ENCODE data around the gene KRT73. TPM values are rescaled to one million over a fixed set of nuclear protein-coding genes. Genes with fewer than 3 reads are reported as not detected.

Gene KRT73
- total RNA-seq, 1 donor from 2014 or later: not detected

DNA sequence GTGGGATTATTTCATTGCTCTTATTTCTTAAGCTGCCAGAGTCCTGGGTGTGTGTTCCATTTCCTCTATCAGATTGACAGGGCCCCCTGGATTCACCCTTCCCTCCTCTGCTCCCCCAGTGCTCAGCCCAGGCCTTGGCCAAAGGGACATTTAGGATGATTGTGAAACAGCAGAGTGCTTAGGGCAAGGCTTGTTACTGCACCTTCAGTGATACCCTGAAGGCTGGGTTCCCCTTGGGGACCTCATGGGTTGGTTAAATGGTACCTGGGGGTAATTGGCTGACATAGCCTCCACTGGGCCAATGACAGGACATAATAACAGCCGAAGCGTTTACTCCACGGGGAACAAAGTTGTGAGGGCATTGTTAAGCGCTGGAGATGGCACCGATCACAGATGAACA is 15.8 kb downstream of the KRT73 start:
- Mint-ChIP-seq H3K4me1 (ENCODE audit: low read depth) (no peaks in the 10 kb centered on the region), H3K27ac (ENCODE audit: unreplicated experiment) (no peak overlapping the region), H3K36me3 (ENCODE audit: low read depth) (no peaks in the 10 kb centered on the region), H3K27me3 (ENCODE audit: low read depth) (peaks cover 60% of the 10 kb centered on the region), H3K4me3 (ENCODE audit: unreplicated experiment) (no peak overlapping the region), H3K9me3 (ENCODE audit: low read depth) (no peaks in the 10 kb centered on the region)
- no peak for DNase-seq (ENCODE audit: low spot score)
- TF ChIP-seq, protein P1, sequence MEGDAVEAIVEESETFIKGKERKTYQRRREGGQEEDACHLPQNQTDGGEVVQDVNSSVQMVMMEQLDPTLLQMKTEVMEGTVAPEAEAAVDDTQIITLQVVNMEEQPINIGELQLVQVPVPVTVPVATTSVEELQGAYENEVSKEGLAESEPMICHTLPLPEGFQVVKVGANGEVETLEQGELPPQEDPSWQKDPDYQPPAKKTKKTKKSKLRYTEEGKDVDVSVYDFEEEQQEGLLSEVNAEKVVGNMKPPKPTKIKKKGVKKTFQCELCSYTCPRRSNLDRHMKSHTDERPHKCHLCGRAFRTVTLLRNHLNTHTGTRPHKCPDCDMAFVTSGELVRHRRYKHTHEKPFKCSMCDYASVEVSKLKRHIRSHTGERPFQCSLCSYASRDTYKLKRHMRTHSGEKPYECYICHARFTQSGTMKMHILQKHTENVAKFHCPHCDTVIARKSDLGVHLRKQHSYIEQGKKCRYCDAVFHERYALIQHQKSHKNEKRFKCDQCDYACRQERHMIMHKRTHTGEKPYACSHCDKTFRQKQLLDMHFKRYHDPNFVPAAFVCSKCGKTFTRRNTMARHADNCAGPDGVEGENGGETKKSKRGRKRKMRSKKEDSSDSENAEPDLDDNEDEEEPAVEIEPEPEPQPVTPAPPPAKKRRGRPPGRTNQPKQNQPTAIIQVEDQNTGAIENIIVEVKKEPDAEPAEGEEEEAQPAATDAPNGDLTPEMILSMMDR (IDR thresholded peaks at IDR 0.05): no peak

DNA sequence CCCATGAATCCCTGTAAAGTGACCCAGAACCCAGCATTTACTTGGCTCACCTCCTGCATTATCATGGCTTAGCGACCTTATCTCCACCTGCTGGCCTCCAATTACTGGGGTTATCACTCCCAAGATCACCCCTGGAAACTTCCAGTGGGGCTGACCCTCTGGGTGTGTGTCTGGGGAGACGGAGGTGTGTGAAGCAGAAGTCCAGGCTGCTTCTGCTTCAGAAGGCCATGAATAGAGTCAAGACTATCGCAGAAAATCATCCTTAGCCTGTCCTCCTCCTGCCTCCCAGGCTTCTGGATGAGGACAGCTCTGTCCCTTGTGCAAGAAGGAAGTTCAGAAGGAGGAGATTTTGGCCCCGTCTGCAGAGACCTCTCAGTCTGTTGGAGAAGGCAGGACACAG is 16.7 kb downstream of the KRT73 start:
- DNase-seq (ENCODE audit: low spot score): no peak
- H3K4me1 Mint-ChIP-seq (ENCODE audit: low read depth): no peaks in the 10 kb centered on the region
- no peaks in the 10 kb centered on the region for H3K36me3 Mint-ChIP-seq (ENCODE audit: low read depth)
- H3K27ac Mint-ChIP-seq (ENCODE audit: unreplicated experiment): no peak overlapping the region
- TF ChIP-seq, protein P1 (IDR thresholded peaks at IDR 0.05): no peak
- H3K4me3 Mint-ChIP-seq (ENCODE audit: unreplicated experiment): no peak overlapping the region
- no peaks in the 10 kb centered on the region for H3K9me3 Mint-ChIP-seq (ENCODE audit: low read depth)
- H3K27me3 Mint-ChIP-seq (ENCODE audit: low read depth): peaks cover 58% of the 10 kb centered on the region

- peaks cover 59% of the 10 kb centered on the region for H3K27me3 Mint-ChIP-seq (ENCODE audit: low read depth)
- H3K9me3 Mint-ChIP-seq (ENCODE audit: low read depth): no peaks in the 10 kb centered on the region
- DNase-seq (ENCODE audit: low spot score): no peak
These were observed 17.3 kb downstream of the KRT73 start, which contains the start of gene KRT72 for GRCh38 chr12:52600941-52601481. Gene KRT72, minus strand, starts transcription at chr12:52601463. Its CDS starts 11 bp downstream, at chr12:52601452.

GRCh38 chr12:52600475-52600874 is 17.9 kb downstream of the KRT73 start:
- H3K27me3 Mint-ChIP-seq (ENCODE audit: low read depth): peaks cover 60% of the 10 kb centered on the region
- no peaks in the 10 kb centered on the region for H3K4me1 Mint-ChIP-seq (ENCODE audit: low read depth)
- no peak overlapping the region for H3K27ac Mint-ChIP-seq (ENCODE audit: unreplicated experiment)
- H3K9me3 Mint-ChIP-seq (ENCODE audit: low read depth): no peaks in the 10 kb centered on the region
- no peaks in the 10 kb centered on the region for H3K36me3 Mint-ChIP-seq (ENCODE audit: low read depth)
- no peak overlapping the region for H3K4me3 Mint-ChIP-seq (ENCODE audit: unreplicated experiment)
- no peak for DNase-seq (ENCODE audit: low spot score)
- TF ChIP-seq, protein P1 (IDR thresholded peaks at IDR 0.05): no peak

More at GRCh38 chr12:52600941-52601481, 17.3 kb downstream of the KRT73 start, which contains the start of gene KRT72:
- TF ChIP-seq, protein P1 (IDR thresholded peaks at IDR 0.05): no peak
- H3K27ac Mint-ChIP-seq (ENCODE audit: unreplicated experiment): no peak within 1 kb of the TSS
- H3K36me3 Mint-ChIP-seq (ENCODE audit: low read depth): no peaks in the 10 kb centered on the region
- H3K4me1 Mint-ChIP-seq (ENCODE audit: low read depth): no peaks in the 10 kb centered on the region
- H3K4me3 Mint-ChIP-seq (ENCODE audit: unreplicated experiment): no peak within 1 kb of the TSS

GRCh38 chr12:52600071-52600470 is 18.3 kb downstream of the KRT73 start:
- H3K9me3 Mint-ChIP-seq (ENCODE audit: low read depth): no peaks in the 10 kb centered on the region
- peaks cover 60% of the 10 kb centered on the region for H3K27me3 Mint-ChIP-seq (ENCODE audit: low read depth)
- no peaks in the 10 kb centered on the region for H3K36me3 Mint-ChIP-seq (ENCODE audit: low read depth)
- TF ChIP-seq, protein P1 (IDR thresholded peaks at IDR 0.05): no peak
- H3K4me3 Mint-ChIP-seq (ENCODE audit: unreplicated experiment): no peak overlapping the region
- no peaks in the 10 kb centered on the region for H3K4me1 Mint-ChIP-seq (ENCODE audit: low read depth)
- no peak for DNase-seq (ENCODE audit: low spot score)
- no peak overlapping the region for H3K27ac Mint-ChIP-seq (ENCODE audit: unreplicated experiment)
